ENCODE measurements around the gene SPATA9.
A peak's percentile ranks its signal among the peaks of the same experiment; 100 is the strongest.

SPATA9 gene
- 0 reads per million in 3 donors for total RNA-seq

GRCh38 chr5:95682891-95683290, at the start of gene SPATA9:
SPATA9 (minus strand) TSS chr5:95682991; CDS start chr5:95682854, 137 bp downstream.
- no peaks in the 10 kb centered on the region for H3K27me3 ChIP-seq (replicated peaks; ENCODE audit: control insufficient read depth, insufficient read depth, low read length, poor library complexity, severe bottlenecking)
- H3K36me3 ChIP-seq (ENCODE audit: control insufficient read depth, insufficient read depth, low read length), result no peaks in the 10 kb centered on the region
- no peak within 1 kb of the TSS for H3K4me3 ChIP-seq (ENCODE audit: insufficient read depth, low read depth, low read length, poor library complexity, severe bottlenecking)
- H3K27ac ChIP-seq (ENCODE audit: insufficient read depth, low read length, poor library complexity, severe bottlenecking), result no peak within 1 kb of the TSS
- DNase-seq, result no peak
- no peaks in the 10 kb centered on the region for H3K9me3 ChIP-seq (ENCODE audit: control insufficient read depth, low read length)
- no peaks in the 10 kb centered on the region for H3K4me1 ChIP-seq (ENCODE audit: control insufficient read depth, insufficient read depth, low read length, poor library complexity, severe bottlenecking)

- H3K4me3 ChIP-seq (ENCODE audit: insufficient read depth, low read depth, low read length, poor library complexity, severe bottlenecking), result peak overlapping the region; percentile 63
Measured at GRCh38 chr5:95731571-95732554, 49.1 kb upstream of the SPATA9 start.

DNA sequence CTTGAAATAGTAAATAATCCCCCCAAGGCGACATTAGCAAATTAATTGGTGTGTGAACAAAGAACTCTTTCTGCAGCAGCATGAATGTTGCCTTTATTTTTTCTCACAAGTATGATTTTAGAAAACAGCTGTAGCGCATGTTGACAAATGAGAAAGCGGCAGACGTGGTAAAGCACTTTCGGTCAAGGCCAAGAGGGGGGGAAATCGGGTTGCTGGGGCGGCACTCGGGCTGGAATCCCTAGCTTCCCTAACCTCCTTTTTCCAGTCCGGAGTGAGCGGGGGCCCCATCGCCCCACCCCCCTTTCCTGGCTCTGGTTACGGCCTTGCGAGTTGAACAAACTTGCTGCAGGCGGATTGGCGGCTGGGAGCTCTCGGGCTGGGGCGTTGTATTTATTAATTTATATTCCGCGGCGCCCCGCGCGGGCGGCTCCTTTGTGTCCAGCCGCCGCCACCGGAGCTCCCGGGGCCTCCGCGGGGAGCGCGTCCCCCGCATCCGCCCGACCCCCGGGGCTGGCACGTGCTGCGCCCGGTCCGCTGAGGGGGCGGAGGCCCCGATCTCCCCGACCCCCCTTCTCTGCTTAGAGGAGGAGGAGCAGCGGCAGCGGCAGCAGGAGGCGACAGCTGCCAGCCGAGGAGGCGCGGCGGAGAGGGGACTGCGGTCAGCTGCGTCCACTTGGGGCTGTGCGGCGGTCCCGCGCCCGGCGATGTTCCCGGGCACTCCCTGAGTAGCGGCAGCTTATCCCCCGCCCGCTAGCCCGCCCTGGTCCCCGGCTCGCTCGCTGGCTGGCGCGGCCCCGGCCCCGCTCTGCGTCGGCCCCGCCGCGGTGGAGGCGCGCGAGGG, 48.2 kb upstream of the SPATA9 start, which contains the start of gene RHOBTB3:
RHOBTB3 (plus strand) TSS at position 607 of the 841 bp plus-strand sequence. CDS start 347 bp downstream, outside the sequence.
- H3K9me3 ChIP-seq (ENCODE audit: control insufficient read depth, low read length), result no peaks in the 10 kb centered on the region
- H3K4me1 ChIP-seq (ENCODE audit: control insufficient read depth, insufficient read depth, low read length, poor library complexity, severe bottlenecking), result peaks cover 5% of the 10 kb centered on the region
- peaks cover 11% of the 10 kb centered on the region for H3K27me3 ChIP-seq (replicated peaks; ENCODE audit: control insufficient read depth, insufficient read depth, low read length, poor library complexity, severe bottlenecking)
- no peak within 1 kb of the TSS for H3K27ac ChIP-seq (ENCODE audit: insufficient read depth, low read length, poor library complexity, severe bottlenecking)
- peak within 1 kb of the TSS; percentile 63 for H3K4me3 ChIP-seq (ENCODE audit: insufficient read depth, low read depth, low read length, poor library complexity, severe bottlenecking)
- no peaks in the 10 kb centered on the region for H3K36me3 ChIP-seq (ENCODE audit: control insufficient read depth, insufficient read depth, low read length)
- peak in 1 of 3 donors; percentile 8 for DNase-seq

More at GRCh38 chr5:95731571-95732554, 49.1 kb upstream of the SPATA9 start:
- no peaks in the 10 kb centered on the region for H3K9me3 ChIP-seq (ENCODE audit: control insufficient read depth, low read length)
- DNase-seq, result no peak
- no peak overlapping the region for H3K27ac ChIP-seq (ENCODE audit: insufficient read depth, low read length, poor library complexity, severe bottlenecking)
- H3K27me3 ChIP-seq (replicated peaks; ENCODE audit: control insufficient read depth, insufficient read depth, low read length, poor library complexity, severe bottlenecking), result peaks cover 11% of the 10 kb centered on the region
- H3K36me3 ChIP-seq (ENCODE audit: control insufficient read depth, insufficient read depth, low read length), result no peaks in the 10 kb centered on the region
- peaks cover 5% of the 10 kb centered on the region for H3K4me1 ChIP-seq (ENCODE audit: control insufficient read depth, insufficient read depth, low read length, poor library complexity, severe bottlenecking)

- no peak overlapping the region for H3K27ac ChIP-seq (ENCODE audit: insufficient read depth, low read length, poor library complexity, severe bottlenecking)
- peak overlapping the region; percentile 63 for H3K4me3 ChIP-seq (ENCODE audit: insufficient read depth, low read depth, low read length, poor library complexity, severe bottlenecking)
- no peaks in the 10 kb centered on the region for H3K36me3 ChIP-seq (ENCODE audit: control insufficient read depth, insufficient read depth, low read length)
- H3K9me3 ChIP-seq (ENCODE audit: control insufficient read depth, low read length), result no peaks in the 10 kb centered on the region
- no peak for DNase-seq
- peaks cover 11% of the 10 kb centered on the region for H3K27me3 ChIP-seq (replicated peaks; ENCODE audit: control insufficient read depth, insufficient read depth, low read length, poor library complexity, severe bottlenecking)
- H3K4me1 ChIP-seq (ENCODE audit: control insufficient read depth, insufficient read depth, low read length, poor library complexity, severe bottlenecking), result peaks cover 5% of the 10 kb centered on the region
Measured at GRCh38 chr5:95730011-95730700, 47.4 kb upstream of the SPATA9 start.

DNA sequence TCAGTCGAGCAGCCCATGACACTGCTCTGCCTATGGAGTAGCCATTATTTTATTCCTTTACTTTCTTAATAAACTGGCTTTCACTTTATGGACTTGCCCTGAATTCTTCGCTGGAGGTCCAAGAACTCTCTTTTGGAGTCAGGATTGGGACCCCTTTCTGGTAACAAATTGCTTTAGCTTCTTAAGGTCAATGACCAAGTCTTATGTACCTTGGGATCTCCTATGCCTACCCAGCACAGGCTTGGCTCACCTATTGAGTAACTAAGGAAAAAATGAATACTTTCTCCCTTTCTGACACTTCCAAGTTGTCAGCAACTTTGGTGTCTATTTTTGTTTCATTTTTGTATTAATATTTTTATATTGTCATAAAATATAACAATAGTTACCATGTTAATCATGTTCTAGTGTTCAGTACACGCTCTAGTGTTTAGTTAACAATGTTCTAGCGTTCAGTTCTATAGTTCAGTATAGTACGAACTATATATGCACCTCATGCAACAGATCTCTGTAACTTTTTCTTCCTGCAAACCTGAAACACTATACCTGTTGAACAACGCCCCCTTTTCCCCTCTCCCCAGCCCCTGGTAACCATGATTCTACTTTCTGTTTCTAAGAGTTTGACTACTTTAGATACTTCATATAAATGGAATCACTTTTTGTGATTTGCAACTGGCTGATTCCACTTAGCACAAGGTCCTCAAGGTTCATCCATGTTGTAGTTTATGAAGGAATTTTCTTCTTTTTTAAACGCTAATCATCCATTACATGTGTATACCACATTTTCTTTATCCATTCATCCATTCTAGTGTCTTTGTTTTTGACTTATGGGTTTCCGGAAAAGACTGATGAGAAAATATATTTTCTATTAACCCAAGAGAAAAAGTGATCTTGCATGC, 46.6 kb upstream of the SPATA9 start:
- Histone ChIP-seq H3K9me3 (ENCODE audit: control insufficient read depth, low read length) (no peaks in the 10 kb centered on the region), H3K27me3 (replicated peaks; ENCODE audit: control insufficient read depth, insufficient read depth, low read length, poor library complexity, severe bottlenecking) (peaks cover 11% of the 10 kb centered on the region), H3K4me1 (ENCODE audit: control insufficient read depth, insufficient read depth, low read length, poor library complexity, severe bottlenecking) (peaks cover 5% of the 10 kb centered on the region), H3K27ac (ENCODE audit: insufficient read depth, low read length, poor library complexity, severe bottlenecking) (no peak overlapping the region), H3K4me3 (ENCODE audit: insufficient read depth, low read depth, low read length, poor library complexity, severe bottlenecking) (no peak overlapping the region), H3K36me3 (ENCODE audit: control insufficient read depth, insufficient read depth, low read length) (no peaks in the 10 kb centered on the region)
- no peak for DNase-seq

DNA sequence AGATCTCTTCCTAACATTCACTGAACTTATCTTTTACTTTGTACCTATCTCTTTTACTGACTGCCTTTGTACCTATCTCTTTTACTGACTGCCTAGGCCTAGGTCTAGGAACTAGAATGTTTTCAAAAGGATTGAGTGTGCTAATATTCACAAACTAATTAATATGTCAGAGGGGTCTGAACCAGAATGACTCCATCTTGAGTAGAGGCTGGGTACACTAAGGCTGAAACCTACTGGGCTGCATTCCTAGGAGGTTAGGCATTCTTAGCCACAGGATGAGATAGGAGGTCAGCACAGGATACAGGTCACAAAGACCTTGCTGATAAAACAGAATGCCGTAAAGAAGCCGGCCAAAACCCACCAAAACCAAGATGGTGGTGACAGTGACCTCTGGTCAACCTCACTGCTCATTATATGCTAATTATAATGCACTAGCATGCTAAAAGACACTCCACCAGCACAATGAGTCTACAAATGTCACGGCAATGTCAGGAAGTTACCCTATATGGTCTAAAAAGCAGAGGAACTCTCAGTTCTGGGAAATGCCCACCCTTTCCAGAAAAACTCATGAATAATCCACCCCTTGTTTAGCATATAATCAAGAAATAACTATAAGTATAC, 45.8 kb upstream of the SPATA9 start:
- DNase-seq, result no peak
- Histone ChIP-seq H3K9me3 (ENCODE audit: control insufficient read depth, low read length) (no peaks in the 10 kb centered on the region), H3K4me1 (ENCODE audit: control insufficient read depth, insufficient read depth, low read length, poor library complexity, severe bottlenecking) (peaks cover 5% of the 10 kb centered on the region), H3K36me3 (ENCODE audit: control insufficient read depth, insufficient read depth, low read length) (no peaks in the 10 kb centered on the region), H3K27me3 (replicated peaks; ENCODE audit: control insufficient read depth, insufficient read depth, low read length, poor library complexity, severe bottlenecking) (peaks cover 11% of the 10 kb centered on the region), H3K27ac (ENCODE audit: insufficient read depth, low read length, poor library complexity, severe bottlenecking) (no peak overlapping the region), H3K4me3 (ENCODE audit: insufficient read depth, low read depth, low read length, poor library complexity, severe bottlenecking) (no peak overlapping the region)

DNA sequence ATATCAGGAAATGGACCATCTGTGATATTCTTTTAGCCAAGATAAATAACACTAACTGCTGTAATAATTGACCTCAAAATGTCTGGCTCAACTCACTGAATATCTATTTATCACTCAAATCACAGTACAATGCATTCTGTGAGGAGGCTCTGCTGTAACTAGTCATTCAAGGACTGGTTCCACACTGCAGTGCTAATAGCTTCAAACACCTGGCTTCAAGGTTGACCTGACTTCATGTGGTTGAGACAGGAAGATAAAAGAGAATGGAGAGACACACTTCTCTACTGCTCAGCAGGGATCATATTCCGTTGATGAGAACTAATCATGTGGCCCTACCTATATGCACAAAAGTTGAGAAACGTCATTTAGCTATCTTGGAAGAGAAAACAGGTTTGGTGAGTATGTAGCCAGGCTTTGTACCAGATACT, 45.0 kb upstream of the SPATA9 start:
- H3K36me3 ChIP-seq (ENCODE audit: control insufficient read depth, insufficient read depth, low read length), result no peaks in the 10 kb centered on the region
- no peak overlapping the region for H3K4me3 ChIP-seq (ENCODE audit: insufficient read depth, low read depth, low read length, poor library complexity, severe bottlenecking)
- no peaks in the 10 kb centered on the region for H3K9me3 ChIP-seq (ENCODE audit: control insufficient read depth, low read length)
- no peak overlapping the region for H3K27ac ChIP-seq (ENCODE audit: insufficient read depth, low read length, poor library complexity, severe bottlenecking)
- no peak for DNase-seq
- H3K27me3 ChIP-seq (replicated peaks; ENCODE audit: control insufficient read depth, insufficient read depth, low read length, poor library complexity, severe bottlenecking), result peaks cover 11% of the 10 kb centered on the region
- peaks cover 5% of the 10 kb centered on the region for H3K4me1 ChIP-seq (ENCODE audit: control insufficient read depth, insufficient read depth, low read length, poor library complexity, severe bottlenecking)

DNA sequence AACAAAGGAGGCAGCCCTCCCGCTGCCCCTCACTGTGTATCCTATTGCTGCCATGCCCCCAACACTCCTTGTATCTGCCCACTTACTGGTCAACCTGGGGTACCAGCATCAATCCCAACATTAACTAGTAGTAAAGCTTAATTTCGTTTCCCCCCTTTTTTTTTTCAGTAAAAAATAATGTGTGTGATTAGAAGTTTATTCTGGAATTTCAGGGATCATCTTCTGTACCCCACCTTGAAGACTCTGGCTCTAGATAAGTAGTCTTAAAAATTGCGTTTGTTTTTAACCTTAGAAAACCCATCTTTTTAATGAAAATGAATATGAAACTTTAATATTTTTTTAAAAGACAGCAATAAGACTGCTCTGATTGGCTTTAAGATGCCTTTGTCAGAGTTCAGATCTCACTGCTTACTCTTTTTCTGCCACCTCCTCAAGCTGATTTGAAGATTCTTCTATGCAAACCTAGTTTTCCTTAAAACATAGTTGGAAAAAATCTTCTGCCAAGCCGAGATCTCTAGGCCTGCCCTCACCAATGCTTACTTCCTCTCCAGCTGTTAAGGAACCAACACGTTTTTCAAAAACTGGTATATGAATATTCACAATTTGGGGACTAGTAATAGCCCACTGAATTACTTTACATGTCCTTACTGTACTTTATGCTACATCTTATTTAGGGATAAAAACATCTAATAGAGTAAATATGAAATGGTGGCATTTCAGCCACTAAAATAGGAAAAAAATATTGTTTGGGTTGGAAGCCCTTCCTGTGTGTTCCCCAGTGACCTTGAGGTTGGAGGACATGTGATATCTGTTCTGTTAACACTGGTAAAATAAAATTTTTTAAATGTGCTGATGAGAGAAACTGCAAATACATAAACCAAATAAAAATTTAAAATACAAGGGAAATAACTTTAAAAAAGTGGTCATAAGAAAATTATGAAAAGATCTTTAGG, 44.3 kb upstream of the SPATA9 start:
- peaks cover 5% of the 10 kb centered on the region for H3K4me1 ChIP-seq (ENCODE audit: control insufficient read depth, insufficient read depth, low read length, poor library complexity, severe bottlenecking)
- H3K9me3 ChIP-seq (ENCODE audit: control insufficient read depth, low read length), result no peaks in the 10 kb centered on the region
- no peak for DNase-seq
- H3K4me3 ChIP-seq (ENCODE audit: insufficient read depth, low read depth, low read length, poor library complexity, severe bottlenecking), result no peak overlapping the region
- no peaks in the 10 kb centered on the region for H3K36me3 ChIP-seq (ENCODE audit: control insufficient read depth, insufficient read depth, low read length)
- peaks cover 7% of the 10 kb centered on the region for H3K27me3 ChIP-seq (replicated peaks; ENCODE audit: control insufficient read depth, insufficient read depth, low read length, poor library complexity, severe bottlenecking)
- H3K27ac ChIP-seq (ENCODE audit: insufficient read depth, low read length, poor library complexity, severe bottlenecking), result no peak overlapping the region
